SU-DHL-6 (cell line): ENCODE data around the gene HPS3.

Source experiments
- H2AFZ ChIP-seq: fragments of 200-600 bp; sonication (generic); 2 replicates; pipeline ENCODE4 v1.6.1; 2014; ENCODE audit warnings: low read depth, mild to moderate bottlenecking, moderate library complexity, mixed read lengths, antibody characterized with exemption, low read length; ENCODE audit not compliant: severe bottlenecking
- H3F3A ChIP-seq: fragments of 200-600 bp; shearing (Covaris generic); 2 replicates; pipeline ENCODE4 v1.6.0; 2016; ENCODE audit warnings: antibody characterized with exemption, mild to moderate bottlenecking; ENCODE audit not compliant: insufficient read depth
- H3K27ac ChIP-seq: fragments of 200-600 bp; sonication (generic); 2 replicates; pipeline ENCODE4 v1.5.1; 2016; ENCODE audit warnings: low read depth, mild to moderate bottlenecking, low read length, moderate library complexity, mixed read lengths
- H3K27me3 ChIP-seq: fragments of 200-600 bp; sonication (generic), shearing (Covaris generic); 2 replicates; pipeline ENCODE4 v1.6.0; 2014; ENCODE audit warnings: mild to moderate bottlenecking, low read length
- H3K36me3 ChIP-seq: fragments of 200-600 bp; sonication (generic); 2 replicates; pipeline ENCODE4 v1.6.1; 2014; ENCODE audit warnings: mild to moderate bottlenecking, low read length, mixed read lengths
- H3K4me2 ChIP-seq: fragments of 300-600, 200-600 bp; shearing (Covaris generic), sonication (generic); 2 replicates; pipeline ENCODE4 v1.6.0; 2014; ENCODE audit warnings: low read length, low read depth, mild to moderate bottlenecking; ENCODE audit not compliant: poor library complexity, severe bottlenecking
- H3K4me3 ChIP-seq: fragments of 200-600 bp; sonication (generic); 2 replicates; pipeline ENCODE4 v1.5.1; 2014; ENCODE audit warnings: antibody characterized with exemption, low read length, mild to moderate bottlenecking, mixed read lengths; ENCODE audit not compliant: insufficient read depth, poor library complexity, severe bottlenecking
- H3K79me2 ChIP-seq: fragments of 200-600 bp; sonication (generic); 2 replicates; pipeline ENCODE4 v1.6.1; 2014; ENCODE audit warnings: mild to moderate bottlenecking, low read length, moderate library complexity; ENCODE audit not compliant: insufficient read depth
- H3K9ac ChIP-seq: fragments of 200-600 bp; sonication (generic); 2 replicates; pipeline ENCODE4 v1.7.0; 2014; ENCODE audit warnings: mild to moderate bottlenecking, low read length
- H3K9me2 ChIP-seq: fragments of 200-600 bp; sonication (generic); replicated peaks from 2 replicates; pipeline ENCODE4 v1.6.1; 2014; ENCODE audit warnings: low read length; ENCODE audit not compliant: insufficient read depth
- H3K9me3 ChIP-seq: fragments of 200-600 bp; sonication (generic); 2 replicates; pipeline ENCODE4 v1.6.1; 2014; ENCODE audit warnings: low read length, mixed read lengths; ENCODE audit not compliant: insufficient read depth
- H4K20me1 ChIP-seq: fragments of 200-600 bp; sonication (generic); 2 replicates; pipeline ENCODE4 v1.6.1; 2014; ENCODE audit warnings: low read depth, mild to moderate bottlenecking, antibody characterized with exemption, low read length, moderate library complexity, mixed read lengths
- EZH2phosphoT487 ChIP-seq: fragments of 200-600 bp; sonication (generic), shearing (Covaris generic); conservative IDR thresholded peaks from 2 replicates; pipeline ENCODE4 v1.6.1; 2018; ENCODE audit warnings: mild to moderate bottlenecking, antibody characterized with exemption, low read length, moderate library complexity, mixed read lengths
- TF ChIP-seq, protein P1 (sequence below): fragments of 200-600 bp; sonication (generic); IDR thresholded peaks from one replicate; pipeline ENCODE4 v1.5.1; 2017; ENCODE audit warnings: antibody characterized with exemption, mild to moderate bottlenecking, low read length, moderate library complexity; ENCODE audit not compliant: insufficient read depth, poor library complexity, severe bottlenecking

Gene HPS3

DNA sequence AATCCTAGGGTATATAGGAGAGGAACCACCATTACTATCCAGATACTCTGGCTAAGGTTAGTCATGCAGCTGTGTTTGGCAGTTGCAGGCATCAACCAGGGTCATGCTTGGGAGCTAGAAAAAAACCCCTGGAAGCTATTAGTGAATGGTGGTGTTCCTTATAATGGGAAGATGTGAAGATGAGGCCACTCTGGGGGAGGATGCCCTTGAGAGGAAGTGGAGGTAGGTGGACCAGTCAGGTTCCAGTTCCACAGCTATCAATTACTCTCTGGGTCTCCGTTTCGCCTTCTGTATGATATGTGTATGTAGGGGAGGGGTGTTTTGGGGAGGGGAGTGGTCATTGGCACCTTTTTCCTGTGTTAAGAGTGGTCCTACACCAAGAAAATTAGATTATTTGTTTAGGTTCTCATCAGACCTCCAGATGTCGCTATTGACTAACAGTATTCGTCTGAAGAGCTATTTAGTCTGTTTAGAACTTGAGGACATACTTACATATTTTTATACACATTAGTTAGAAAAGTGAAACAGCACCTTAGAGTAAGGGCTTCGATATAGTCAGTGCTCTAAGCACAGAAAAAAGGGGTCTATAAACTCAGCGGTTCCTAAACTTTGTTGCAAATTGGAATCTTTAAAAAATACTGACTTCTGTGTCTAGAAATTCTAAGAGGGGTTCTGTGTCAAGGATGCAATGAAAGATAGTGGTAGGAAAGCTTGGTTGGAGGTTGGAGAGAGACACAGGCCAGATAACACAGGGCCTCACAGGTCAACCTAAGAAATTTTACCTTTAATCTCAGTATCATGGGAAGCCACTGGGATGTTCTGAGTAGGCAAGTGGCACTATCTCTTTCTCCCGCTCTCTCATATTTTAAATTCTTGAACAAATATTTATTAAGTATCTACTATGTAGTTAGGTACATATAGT lies 9.1 kb upstream of the HPS3 start:
- H3K4me2 ChIP-seq = peak overlapping the region; percentile 19
- TF ChIP-seq, protein P1, sequence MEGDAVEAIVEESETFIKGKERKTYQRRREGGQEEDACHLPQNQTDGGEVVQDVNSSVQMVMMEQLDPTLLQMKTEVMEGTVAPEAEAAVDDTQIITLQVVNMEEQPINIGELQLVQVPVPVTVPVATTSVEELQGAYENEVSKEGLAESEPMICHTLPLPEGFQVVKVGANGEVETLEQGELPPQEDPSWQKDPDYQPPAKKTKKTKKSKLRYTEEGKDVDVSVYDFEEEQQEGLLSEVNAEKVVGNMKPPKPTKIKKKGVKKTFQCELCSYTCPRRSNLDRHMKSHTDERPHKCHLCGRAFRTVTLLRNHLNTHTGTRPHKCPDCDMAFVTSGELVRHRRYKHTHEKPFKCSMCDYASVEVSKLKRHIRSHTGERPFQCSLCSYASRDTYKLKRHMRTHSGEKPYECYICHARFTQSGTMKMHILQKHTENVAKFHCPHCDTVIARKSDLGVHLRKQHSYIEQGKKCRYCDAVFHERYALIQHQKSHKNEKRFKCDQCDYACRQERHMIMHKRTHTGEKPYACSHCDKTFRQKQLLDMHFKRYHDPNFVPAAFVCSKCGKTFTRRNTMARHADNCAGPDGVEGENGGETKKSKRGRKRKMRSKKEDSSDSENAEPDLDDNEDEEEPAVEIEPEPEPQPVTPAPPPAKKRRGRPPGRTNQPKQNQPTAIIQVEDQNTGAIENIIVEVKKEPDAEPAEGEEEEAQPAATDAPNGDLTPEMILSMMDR = peak; percentile 52
- no peak for TF ChIP-seq EZH2phosphoT487
- H3K9me3 ChIP-seq = no peaks in the 10 kb centered on the region
- no peak overlapping the region for H3K4me3 ChIP-seq
- H3F3A ChIP-seq = no peaks in the 10 kb centered on the region
- no peak overlapping the region for H3K9ac ChIP-seq
- H3K79me2 ChIP-seq = no peaks in the 10 kb centered on the region
- H3K36me3 ChIP-seq = no peaks in the 10 kb centered on the region
- H3K27me3 ChIP-seq = no peaks in the 10 kb centered on the region
- no peaks in the 10 kb centered on the region for H3K9me2 ChIP-seq
- no peaks in the 10 kb centered on the region for H4K20me1 ChIP-seq
- no peak overlapping the region for H3K27ac ChIP-seq
- peak overlapping the region; percentile 25 for H2AFZ ChIP-seq

DNA sequence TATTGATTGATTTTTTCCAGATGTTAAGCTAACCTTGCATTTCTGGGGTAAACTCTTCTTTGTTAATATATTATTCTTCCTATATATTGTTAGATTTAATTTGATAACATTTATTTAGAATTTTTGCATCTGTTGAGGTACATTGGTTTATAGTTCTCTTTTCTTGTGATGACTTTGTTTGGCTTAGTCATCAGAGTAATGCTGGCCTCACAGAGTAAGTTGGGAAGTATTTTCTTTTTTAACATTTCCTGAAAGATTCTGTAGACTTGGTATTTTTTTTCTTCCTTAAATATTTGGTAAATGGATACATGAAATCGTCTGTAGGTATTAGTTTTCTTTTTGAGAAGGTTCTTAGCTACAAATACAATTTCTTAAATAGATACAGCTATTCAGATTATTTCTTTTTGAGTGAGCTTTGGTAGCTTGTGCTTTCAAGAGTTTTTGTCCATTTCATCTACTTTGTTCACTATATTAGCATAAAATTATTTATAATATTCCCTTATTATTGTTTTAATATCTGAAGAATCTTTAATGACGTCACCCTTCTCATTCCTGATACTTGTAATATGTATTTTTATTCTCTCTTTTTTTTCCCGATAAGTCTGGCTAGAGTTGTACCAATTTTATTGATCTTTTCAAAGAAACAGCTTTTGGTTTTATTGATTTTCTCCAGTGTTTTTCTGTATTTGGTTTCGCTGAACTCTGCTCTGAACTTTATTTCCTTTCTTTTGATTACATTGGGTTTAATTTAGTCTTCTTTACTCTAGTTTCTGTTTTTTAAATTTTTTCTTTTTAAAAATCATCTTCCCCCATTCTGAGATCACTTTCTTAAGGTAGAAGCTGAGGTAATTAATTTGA lies 6.5 kb upstream of the HPS3 start:
- TF ChIP-seq, protein P1 = no peak
- no peak for TF ChIP-seq EZH2phosphoT487

DNA sequence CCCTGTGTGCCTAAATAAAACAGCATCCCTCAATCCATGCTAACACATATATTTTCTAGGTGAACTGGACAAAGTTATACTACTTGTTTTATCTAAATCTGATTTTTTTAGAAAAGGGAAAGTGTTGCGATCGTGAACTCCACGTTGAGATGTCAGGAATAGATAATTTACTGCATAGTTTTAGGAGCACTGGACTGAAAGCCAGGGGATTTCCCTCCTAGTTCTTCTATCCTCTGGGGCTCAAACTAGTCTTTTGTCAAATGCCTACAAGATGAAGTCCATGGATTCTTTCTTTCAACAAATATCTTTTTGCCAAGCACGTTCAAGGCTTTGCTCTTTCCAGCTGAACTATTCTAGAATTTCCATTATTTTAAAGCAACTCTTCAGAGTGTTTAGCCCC lies 617 bp upstream of the HPS3 start:
- H4K20me1 ChIP-seq = no peaks in the 10 kb centered on the region
- H3K9ac ChIP-seq = peak overlapping the region; percentile 84
- 0 out of 2 replicates have a peak, but pooled peaks cover 3% of the 10 kb centered on the region for H3K36me3 ChIP-seq
- H3K79me2 ChIP-seq = peaks cover 42% of the 10 kb centered on the region
- H3K4me2 ChIP-seq = peak overlapping the region; percentile 96
- H3K27ac ChIP-seq = 0 out of 2 replicates have a peak overlapping the region, but pooled peaks have one; percentile 15
- no peaks in the 10 kb centered on the region for H3K9me2 ChIP-seq
- TF ChIP-seq, protein P1 = no peak
- no peak for TF ChIP-seq EZH2phosphoT487
- H3K27me3 ChIP-seq = no peaks in the 10 kb centered on the region
- no peaks in the 10 kb centered on the region for H3K9me3 ChIP-seq
- 0 out of 2 replicates have a peak, but pooled peaks cover 3% of the 10 kb centered on the region for H3F3A ChIP-seq
- H3K4me3 ChIP-seq = peak overlapping the region; percentile 92
- peak overlapping the region; percentile 99 for H2AFZ ChIP-seq

More for the DNA sequence above, 6.5 kb upstream of the HPS3 start:
- no peaks in the 10 kb centered on the region for H3K9me2 ChIP-seq
- H3K9me3 ChIP-seq = no peaks in the 10 kb centered on the region
- H3K9ac ChIP-seq = no peak overlapping the region
- no peaks in the 10 kb centered on the region for H4K20me1 ChIP-seq
- no peaks in the 10 kb centered on the region for H3K27me3 ChIP-seq
- no peak overlapping the region for H3K27ac ChIP-seq
- H3F3A ChIP-seq = no peaks in the 10 kb centered on the region
- H3K79me2 ChIP-seq = no peaks in the 10 kb centered on the region
- H2AFZ ChIP-seq = no peak overlapping the region
- H3K4me2 ChIP-seq = no peak overlapping the region
- H3K4me3 ChIP-seq = no peak overlapping the region
- H3K36me3 ChIP-seq = no peaks in the 10 kb centered on the region
